ENCODE data around the gene GALNT13.
"Not testable (repeated sequence)": the region's sequence is repeated elsewhere in the genome, so short reads cannot be mapped to it uniquely, and the experiment has no call there.

Gene GALNT13

GRCh38 chr2:154437104-154437503 is 565.4 kb downstream of the GALNT13 start:
- no peak for DNase-seq

GRCh38 chr2:154439156-154439555 is 567.4 kb downstream of the GALNT13 start:
- no peak for DNase-seq

- no peak for DNase-seq
Observed at GRCh38 chr2:154443919-154444318, 572.2 kb downstream of the GALNT13 start.

DNA sequence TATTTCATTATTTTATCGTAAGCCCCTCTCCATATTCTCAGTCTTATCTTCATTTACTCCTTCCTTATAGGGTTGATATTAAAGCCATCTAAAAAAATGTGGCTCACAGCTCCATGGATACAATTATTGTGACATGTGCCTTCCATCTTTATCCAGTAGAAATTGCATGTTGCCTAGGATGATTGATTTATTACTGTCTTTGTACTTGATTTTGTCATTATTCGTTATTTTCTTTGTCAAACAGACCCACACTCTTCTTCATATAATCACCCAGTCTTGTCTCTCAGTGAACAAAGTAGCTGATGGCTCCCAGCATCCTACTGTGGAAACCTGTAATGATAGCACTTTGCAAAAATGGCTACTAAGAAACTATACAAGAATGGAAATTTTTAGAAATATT is 574.6 kb downstream of the GALNT13 start:
- no peak for DNase-seq

DNA sequence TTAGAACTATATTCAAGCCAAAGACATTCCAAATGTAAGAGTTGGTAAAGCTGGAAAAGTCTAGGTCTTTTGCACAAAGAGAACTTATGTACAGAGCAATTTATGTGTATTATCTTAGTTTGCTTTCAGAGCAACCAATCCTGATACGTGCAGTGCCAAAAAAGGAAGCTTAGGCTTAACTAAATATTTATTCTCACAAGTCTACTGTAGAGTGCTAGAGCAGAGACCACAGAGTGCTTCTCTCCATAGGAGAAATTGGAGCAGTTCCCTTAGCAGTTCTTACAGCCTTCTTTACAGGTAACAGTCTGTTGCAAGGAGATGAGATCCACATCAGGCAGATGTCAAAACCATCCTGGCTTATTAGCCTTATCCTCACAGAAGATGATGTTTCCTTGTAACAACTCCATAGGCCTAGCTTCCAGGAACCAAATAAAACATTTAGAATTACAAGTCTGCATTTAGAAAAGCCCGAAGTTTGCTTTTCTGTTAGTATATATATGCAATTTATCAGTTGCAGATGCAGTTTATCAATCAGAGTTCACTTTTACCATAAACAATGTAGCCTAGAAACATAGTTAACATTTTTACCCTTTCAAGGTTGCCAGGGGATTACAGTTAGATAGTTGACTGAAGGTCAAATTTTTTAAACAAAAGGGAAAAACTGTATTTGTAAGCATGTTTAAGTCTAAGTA is 576.2 kb downstream of the GALNT13 start:
- no peak for DNase-seq

- DNase-seq: no peak
Observed at GRCh38 chr2:154449951-154450658, 578.4 kb downstream of the GALNT13 start.

DNA sequence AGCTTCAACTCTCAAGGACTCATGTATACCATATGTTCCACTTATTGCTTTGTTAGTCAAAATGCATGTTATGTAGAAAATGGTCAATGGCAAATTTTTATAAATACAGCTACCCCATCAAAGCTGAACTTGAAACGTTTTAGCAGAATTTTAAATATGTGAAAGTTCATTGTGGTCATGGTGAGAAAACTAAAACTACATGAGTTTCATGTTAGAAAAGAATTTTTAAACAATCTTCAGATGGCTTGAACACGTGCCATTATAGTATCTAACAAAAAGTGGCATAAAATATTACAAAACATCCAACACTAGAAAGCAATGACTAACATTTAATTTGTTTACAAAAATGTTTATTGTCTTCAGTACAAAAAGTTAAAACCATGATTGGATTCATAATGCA is 580.7 kb downstream of the GALNT13 start:
- DNase-seq: no peak

GRCh38 chr2:154452906-154453493 is 581.3 kb downstream of the GALNT13 start:
- DNase-seq: no peak

DNA sequence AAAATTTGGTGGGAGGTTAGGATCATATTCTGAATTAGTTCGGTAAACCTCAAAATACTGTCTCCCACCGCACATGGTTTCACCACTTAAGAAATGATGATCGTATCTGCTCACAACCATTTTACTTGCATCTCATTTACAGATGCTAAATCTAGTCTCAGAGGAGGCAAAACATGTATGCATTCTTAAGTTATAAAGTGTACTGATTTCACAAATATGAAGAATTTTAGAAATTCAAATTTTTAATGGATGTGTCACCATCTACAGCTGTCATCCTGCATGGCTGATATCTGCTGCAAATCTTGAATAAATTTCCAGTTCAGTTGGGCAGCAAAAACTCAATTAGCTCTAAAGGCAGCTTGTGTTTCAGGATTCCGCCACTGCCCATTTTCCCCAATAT is 583.4 kb downstream of the GALNT13 start:
- no peak for DNase-seq

DNA sequence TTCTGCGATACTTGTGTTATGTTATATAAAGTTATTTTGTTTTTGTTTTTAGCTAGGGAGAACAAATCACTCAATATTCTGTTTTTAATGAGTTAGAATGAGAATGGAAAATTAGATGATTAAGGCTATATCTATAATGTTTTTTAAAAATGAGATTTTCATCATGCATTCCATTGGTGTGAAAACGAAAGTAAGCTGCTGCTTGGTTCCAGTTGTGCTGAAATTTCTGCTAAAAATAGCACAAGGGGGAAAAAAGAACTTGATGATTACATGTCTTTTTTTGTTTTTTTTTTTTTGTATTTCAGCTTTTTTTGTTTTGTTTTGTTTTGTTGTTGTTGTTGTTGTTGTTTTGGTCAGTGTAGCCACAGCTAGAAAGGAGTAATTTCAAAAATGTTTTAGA is 584.1 kb downstream of the GALNT13 start:
- no peak for DNase-seq

- DNase-seq: no peak
Observed at GRCh38 chr2:154457286-154457685, 585.6 kb downstream of the GALNT13 start.

DNA sequence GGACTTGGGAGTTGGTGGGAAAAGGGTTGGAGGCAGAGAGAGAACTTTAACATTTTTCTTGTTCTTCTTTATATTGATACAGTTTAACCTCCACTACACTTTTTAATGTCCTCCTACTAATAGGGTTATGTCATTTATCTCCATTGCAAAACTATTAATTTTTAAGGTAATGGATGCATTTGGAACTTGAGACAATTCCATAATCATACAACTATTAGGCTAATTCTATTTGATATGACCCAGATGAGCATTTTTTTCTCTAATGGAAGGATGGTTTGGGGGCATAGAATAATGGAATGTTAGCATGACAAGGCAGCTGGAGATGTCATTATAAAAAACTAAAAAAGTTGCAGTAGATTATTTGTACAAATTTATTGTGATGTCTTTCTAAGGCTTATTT is 587.6 kb downstream of the GALNT13 start:
- no peak for DNase-seq

DNA sequence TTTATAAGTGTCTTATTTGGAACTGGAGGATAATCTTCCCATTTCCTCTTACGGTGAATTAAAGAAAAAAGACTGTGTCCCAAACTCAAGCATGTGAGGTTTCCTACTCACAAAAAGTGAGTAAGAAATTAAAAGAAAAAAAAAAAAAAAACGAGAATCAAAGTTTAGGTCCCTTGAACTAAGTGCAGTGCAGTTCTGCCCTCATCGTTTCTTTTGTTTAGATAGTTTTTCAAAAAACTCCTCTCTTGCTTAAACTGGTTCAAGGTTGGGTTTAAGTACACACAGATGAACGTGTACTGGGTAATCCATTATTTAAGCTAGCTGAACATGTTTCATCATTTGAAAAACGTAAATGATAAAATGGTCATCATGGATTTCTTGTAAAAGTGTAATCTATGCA is 590.9 kb downstream of the GALNT13 start:
- no peak for DNase-seq

DNA sequence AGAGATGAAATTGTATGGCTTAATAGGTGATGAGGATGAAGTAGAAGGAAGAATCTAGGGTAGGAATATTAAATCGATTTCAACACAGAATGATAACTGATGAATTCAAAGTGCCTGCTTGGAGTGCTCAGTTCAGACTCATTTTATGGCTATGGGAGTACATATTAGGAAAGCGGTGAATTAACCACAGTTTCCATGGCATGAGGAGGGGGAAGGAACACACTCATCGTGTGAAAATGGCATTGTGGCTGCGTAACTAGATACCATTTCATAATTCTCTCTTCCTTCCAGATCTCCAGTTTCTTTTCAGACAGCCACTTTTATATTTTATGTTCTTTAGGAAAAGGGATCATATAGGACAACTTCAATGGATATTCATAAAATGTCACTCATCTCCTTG is 594.5 kb downstream of the GALNT13 start:
- DNase-seq: no peak

- no peak for DNase-seq
Observed at GRCh38 chr2:154470376-154470775, 598.7 kb downstream of the GALNT13 start.

DNA sequence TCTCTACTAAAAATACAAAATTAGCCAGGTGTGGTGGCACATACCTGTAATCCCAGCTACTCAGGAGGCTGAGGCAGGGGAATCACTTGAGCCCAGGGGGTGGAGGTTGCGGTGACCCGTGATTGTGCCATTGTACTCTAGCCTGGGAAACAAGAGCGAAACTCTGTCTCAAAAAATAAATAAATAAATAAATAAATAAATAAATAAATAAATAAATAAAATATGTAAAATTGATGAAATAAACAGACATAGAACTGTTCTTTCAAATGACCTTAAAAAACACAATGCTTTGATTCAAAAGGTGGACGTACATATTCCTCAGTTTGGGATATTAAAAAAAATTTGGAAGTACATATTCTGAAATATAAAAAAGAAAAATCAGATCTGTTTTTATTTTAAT is 599.8 kb downstream of the GALNT13 start:
- not testable (repeated sequence) for DNase-seq

DNA sequence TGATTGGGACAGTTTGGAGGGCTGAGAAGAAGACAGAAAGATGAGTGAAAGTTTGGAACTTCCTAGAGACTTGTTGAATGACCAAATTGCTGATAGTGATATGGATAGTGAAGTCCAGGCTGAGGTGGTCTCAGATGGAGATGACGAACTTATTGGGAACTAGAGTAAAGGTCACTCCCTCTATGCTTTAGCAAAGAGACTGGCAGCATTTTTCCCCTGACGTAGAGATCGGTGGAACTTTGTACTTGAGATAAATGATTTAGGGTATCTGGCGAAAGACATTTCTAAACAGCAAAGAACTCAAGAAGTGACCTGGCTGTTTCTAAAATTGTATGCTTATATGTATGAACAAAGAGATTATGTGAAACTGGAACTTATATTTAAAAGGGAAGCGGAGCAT is 605.6 kb downstream of the GALNT13 start:
- DNase-seq: no peak

GRCh38 chr2:154480521-154480920 is 608.8 kb downstream of the GALNT13 start:
- DNase-seq: no peak

DNA sequence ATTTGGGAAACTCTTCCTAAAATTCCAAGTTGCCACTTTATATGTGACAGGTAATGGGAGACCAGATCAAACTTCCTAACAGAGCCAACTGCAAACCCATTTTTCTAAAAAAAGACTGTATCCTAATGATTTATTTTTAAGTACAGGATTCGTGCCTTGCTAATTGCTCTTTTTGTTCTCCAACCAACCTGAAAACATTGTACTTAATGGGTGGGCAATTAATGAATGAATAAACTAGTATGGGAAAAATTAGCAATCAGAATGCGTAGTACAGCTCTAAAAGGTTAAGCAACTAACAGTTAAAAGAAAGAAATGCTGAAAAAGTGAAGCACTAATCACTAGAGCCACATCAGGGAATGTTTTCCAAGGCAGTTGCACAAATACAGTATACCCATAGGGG is 609.6 kb downstream of the GALNT13 start:
- DNase-seq: no peak

GRCh38 chr2:154484338-154485099 is 612.8 kb downstream of the GALNT13 start:
- DNase-seq: no peak

DNA sequence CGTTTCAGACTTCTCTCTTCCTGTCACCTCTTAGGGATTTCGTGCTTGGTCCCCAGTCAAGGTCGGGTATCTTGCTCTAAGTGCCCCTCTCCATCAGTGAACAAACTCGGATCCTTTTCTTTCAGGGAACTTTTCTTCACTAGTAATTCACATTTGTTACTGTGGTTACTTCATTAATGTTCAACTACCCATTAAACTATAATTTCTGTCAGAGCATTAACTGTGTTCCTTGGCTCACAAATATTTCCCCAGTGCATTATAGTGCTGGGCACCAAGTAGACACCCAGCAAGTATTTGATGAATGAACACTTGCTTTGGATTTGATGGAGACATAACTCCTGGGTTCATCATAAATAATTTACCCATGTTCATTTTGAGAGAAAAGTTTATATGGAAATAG is 617.1 kb downstream of the GALNT13 start:
- DNase-seq: no peak

GRCh38 chr2:154489266-154489858 is 617.6 kb downstream of the GALNT13 start:
- no peak for DNase-seq

DNA sequence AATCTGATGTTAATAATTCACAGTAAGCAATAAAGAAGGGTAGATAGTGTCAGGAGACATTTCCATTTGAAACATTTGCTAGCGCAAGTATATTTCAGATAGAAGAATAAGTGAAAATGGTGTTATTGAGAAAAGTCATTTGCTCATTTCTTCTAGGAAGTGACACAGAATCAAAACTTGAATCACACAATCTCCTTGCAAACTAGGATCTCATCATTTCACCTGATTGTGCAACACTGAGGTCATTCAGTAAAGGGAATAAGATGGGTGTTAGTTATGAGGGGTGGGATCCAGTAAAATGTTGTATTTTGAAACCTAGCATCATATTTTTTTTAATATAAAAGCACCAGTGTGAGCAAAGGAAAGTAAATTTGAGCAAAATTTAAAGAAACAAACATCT is 618.8 kb downstream of the GALNT13 start:
- DNase-seq: no peak

Data from activated CD8-positive, alpha-beta memory T cell treated with anti-CD3 and anti-CD28 coated beads, Interleukin-2, amount 50 U/mL, for 4 hours (primary cell).